OCI-LY1 (cell line): ENCODE results near the gene PVR.

Source experiments
- H2AFZ ChIP-seq: fragments of 200-600 bp; sonication (generic), shearing (Covaris generic); 2 replicates; pipeline ENCODE4 v1.6.0; 2014; ENCODE audit warnings: antibody characterized with exemption, mild to moderate bottlenecking, low read length
- H3F3A ChIP-seq: fragments of 200-600 bp; sonication (generic), shearing (Covaris generic); 2 replicates; pipeline ENCODE4 v1.6.0; 2014; ENCODE audit warnings: mild to moderate bottlenecking, antibody characterized with exemption, low read length, moderate library complexity; ENCODE audit not compliant: insufficient read depth
- H3K27ac ChIP-seq: fragments of 200-600 bp; sonication (generic); 2 replicates; pipeline ENCODE4 v1.5.1; 2014; ENCODE audit warnings: low read length, mixed run types, mild to moderate bottlenecking, low read depth; ENCODE audit not compliant: poor library complexity, severe bottlenecking
- H3K27me3 ChIP-seq: fragments of 200-600 bp; sonication (generic); 2 replicates; pipeline ENCODE4 v1.6.0; 2014; ENCODE audit warnings: antibody characterized with exemption, mild to moderate bottlenecking, low read length, moderate library complexity; ENCODE audit not compliant: insufficient read depth
- H3K36me3 ChIP-seq: fragments of 200-600 bp; sonication (generic); 2 replicates; pipeline ENCODE4 v1.6.1; 2014; ENCODE audit warnings: mild to moderate bottlenecking, antibody characterized with exemption, low read length, moderate library complexity, mixed read lengths; ENCODE audit not compliant: insufficient read depth
- H3K4me1 ChIP-seq: fragments of 200-600 bp; sonication (generic); 2 replicates; pipeline ENCODE4 v1.5.1; 2014; ENCODE audit warnings: mild to moderate bottlenecking, low read length, moderate library complexity; ENCODE audit not compliant: insufficient read depth, severe bottlenecking
- H3K4me2 ChIP-seq: fragments of 200-600 bp; sonication (generic), shearing (Covaris generic); 2 replicates; pipeline ENCODE4 v1.6.1; 2014; ENCODE audit warnings: low read length
- H3K4me3 ChIP-seq: fragments of 200-600 bp; sonication (generic); 2 replicates; pipeline ENCODE4 v1.5.1; 2014; ENCODE audit warnings: low read length, low read depth, mild to moderate bottlenecking, mixed read lengths; ENCODE audit not compliant: poor library complexity, severe bottlenecking
- H3K79me2 ChIP-seq: fragments of 200-600 bp; shearing (Covaris generic); 2 replicates; pipeline ENCODE4 v1.6.1; 2016; ENCODE audit warnings: mixed run types, low read length, mixed read lengths; ENCODE audit not compliant: insufficient read depth
- H3K9ac ChIP-seq: fragments of 200-600 bp; sonication (generic), shearing (Covaris generic); 2 replicates; pipeline ENCODE4 v1.6.1; 2014; ENCODE audit warnings: mild to moderate bottlenecking, low read length, mixed read lengths
- H3K9me2 ChIP-seq: fragments of 200-600 bp; sonication (generic), shearing (Covaris generic); 2 replicates; pipeline ENCODE4 v1.6.1; 2014; ENCODE audit warnings: low read depth, mild to moderate bottlenecking, low read length, mixed read lengths
- H3K9me3 ChIP-seq: fragments of 200-600 bp; shearing (Covaris generic); 2 replicates; pipeline ENCODE4 v1.6.1; 2014; ENCODE audit warnings: low read length, mixed read lengths
- H4K20me1 ChIP-seq: fragments of 200-600 bp; sonication (generic), shearing (Covaris generic); 2 replicates; pipeline ENCODE4 v1.6.0; 2016; ENCODE audit warnings: mild to moderate bottlenecking, low read length; ENCODE audit not compliant: insufficient read depth
- EZH2 ChIP-seq: fragments of 200-600 bp; sonication (generic), shearing (Covaris generic); IDR thresholded peaks from 2 replicates; pipeline ENCODE4 v1.8.0; 2017; ENCODE audit warnings: borderline replicate concordance, mixed run types, mild to moderate bottlenecking, antibody characterized with exemption, low read length, moderate library complexity, mixed read lengths
- TF ChIP-seq, protein P1 (sequence below): fragments of 200-600 bp; sonication (generic), shearing (Covaris generic); IDR thresholded peaks from 2 replicates; pipeline ENCODE4 v1.5.1; 2017; ENCODE audit warnings: mild to moderate bottlenecking, antibody characterized with exemption, low read length, moderate library complexity, mixed read lengths

PVR gene

DNA sequence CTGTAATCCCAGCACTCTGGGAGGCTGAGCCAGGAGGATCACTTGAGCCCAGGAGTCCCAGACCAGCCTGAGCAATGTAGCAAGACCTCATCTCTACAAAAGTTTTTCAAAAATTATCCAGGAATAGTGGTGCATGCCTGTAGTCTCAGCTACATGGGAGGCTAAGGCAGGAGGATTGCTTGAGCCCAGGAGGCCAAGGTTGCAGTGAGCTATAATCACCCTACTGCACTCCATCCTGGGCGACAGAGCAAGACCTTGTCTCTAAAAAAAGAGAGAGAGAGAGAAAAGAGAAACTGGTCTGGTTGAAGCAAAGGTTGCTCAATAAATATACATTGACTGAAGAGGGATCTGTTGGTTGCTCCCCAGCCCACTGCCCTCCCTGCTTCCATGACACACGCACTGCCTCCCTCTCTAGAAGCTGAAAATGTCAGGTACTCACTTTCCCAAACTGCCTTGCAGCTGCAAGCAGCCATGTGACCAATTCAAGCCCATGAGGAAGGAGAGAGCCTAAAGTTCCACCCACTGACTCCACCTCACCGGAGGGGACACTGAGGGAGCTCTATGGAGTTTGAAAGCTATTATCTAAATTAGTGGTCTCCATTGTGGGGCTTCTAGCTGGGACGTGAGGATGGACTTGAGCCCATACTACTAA lies 69.3 kb downstream of the PVR start:
- no peaks in the 10 kb centered on the region for H3F3A ChIP-seq
- H3K27me3 ChIP-seq, result peaks cover 6% of the 10 kb centered on the region; the same call in 1 of the 2 replicates
- H3K36me3 ChIP-seq, result no peaks in the 10 kb centered on the region; the same call in 1 of the 2 replicates
- no peak overlapping the region for H3K4me2 ChIP-seq
- H3K9me3 ChIP-seq, result peaks cover 6% of the 10 kb centered on the region
- H2AFZ ChIP-seq, result no peak overlapping the region
- TF ChIP-seq, protein P1, sequence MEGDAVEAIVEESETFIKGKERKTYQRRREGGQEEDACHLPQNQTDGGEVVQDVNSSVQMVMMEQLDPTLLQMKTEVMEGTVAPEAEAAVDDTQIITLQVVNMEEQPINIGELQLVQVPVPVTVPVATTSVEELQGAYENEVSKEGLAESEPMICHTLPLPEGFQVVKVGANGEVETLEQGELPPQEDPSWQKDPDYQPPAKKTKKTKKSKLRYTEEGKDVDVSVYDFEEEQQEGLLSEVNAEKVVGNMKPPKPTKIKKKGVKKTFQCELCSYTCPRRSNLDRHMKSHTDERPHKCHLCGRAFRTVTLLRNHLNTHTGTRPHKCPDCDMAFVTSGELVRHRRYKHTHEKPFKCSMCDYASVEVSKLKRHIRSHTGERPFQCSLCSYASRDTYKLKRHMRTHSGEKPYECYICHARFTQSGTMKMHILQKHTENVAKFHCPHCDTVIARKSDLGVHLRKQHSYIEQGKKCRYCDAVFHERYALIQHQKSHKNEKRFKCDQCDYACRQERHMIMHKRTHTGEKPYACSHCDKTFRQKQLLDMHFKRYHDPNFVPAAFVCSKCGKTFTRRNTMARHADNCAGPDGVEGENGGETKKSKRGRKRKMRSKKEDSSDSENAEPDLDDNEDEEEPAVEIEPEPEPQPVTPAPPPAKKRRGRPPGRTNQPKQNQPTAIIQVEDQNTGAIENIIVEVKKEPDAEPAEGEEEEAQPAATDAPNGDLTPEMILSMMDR, result no peak
- no peak for TF ChIP-seq EZH2
- no peak overlapping the region for H3K27ac ChIP-seq
- no peaks in the 10 kb centered on the region for H3K79me2 ChIP-seq
- H3K9ac ChIP-seq, result no peak overlapping the region
- H3K4me3 ChIP-seq, result no peak overlapping the region
- no peaks in the 10 kb centered on the region for H4K20me1 ChIP-seq
- H3K4me1 ChIP-seq, result no peaks in the 10 kb centered on the region
- no peaks in the 10 kb centered on the region for H3K9me2 ChIP-seq
